GM19438 (cell line): ENCODE measurements around the gene UBTD2.
"Not testable (repeated sequence)": the region's sequence is repeated elsewhere in the genome, so short reads cannot be mapped to it uniquely, and the experiment has no call there.

ENCODE experiments used
- ATAC-seq: cut with Tn5 transposase; IDR thresholded peaks from one replicate; pipeline ENCODE4 v1.9.1; 2021; ENCODE audit warnings: low read depth; ENCODE audit not compliant: unreplicated experiment

Gene UBTD2

GRCh38 chr5:172293745-172294342 lies 10.3 kb upstream of the UBTD2 start:
- ATAC-seq: no peak

GRCh38 chr5:172293054-172293744 lies 9.6 kb upstream of the UBTD2 start:
- ATAC-seq: no peak

- not testable (repeated sequence) for ATAC-seq
These were observed 8.3 kb upstream of the UBTD2 start for GRCh38 chr5:172291837-172292236.

- no peak for ATAC-seq
These were observed 4.9 kb upstream of the UBTD2 start for GRCh38 chr5:172288465-172288864.

GRCh38 chr5:172287140-172287539 lies 3.6 kb upstream of the UBTD2 start:
- not testable (repeated sequence) for ATAC-seq

- no peak for ATAC-seq
These were observed 1.9 kb upstream of the UBTD2 start for GRCh38 chr5:172285226-172286143.

GRCh38 chr5:172284611-172284980 lies 1.0 kb upstream of the UBTD2 start:
- ATAC-seq: no peak

- ATAC-seq: peak; percentile 79
These were observed 472 bp upstream of the UBTD2 start for GRCh38 chr5:172283862-172284610.

- ATAC-seq: no peak
These were observed 1.1 kb downstream of the UBTD2 start for GRCh38 chr5:172282272-172283019.

- ATAC-seq: no peak
These were observed 2.2 kb downstream of the UBTD2 start for GRCh38 chr5:172281346-172281745.

- no peak for ATAC-seq
These were observed 2.6 kb downstream of the UBTD2 start for GRCh38 chr5:172280929-172281328.

- ATAC-seq: no peak
These were observed 3.2 kb downstream of the UBTD2 start for GRCh38 chr5:172280317-172280716.

- ATAC-seq: no peak
These were observed 5.2 kb downstream of the UBTD2 start for GRCh38 chr5:172278356-172278755.

GRCh38 chr5:172276214-172276613 lies 7.3 kb downstream of the UBTD2 start:
- no peak for ATAC-seq

GRCh38 chr5:172274951-172275753 lies 8.4 kb downstream of the UBTD2 start:
- ATAC-seq: no peak

- no peak for ATAC-seq
These were observed 15.6 kb downstream of the UBTD2 start for GRCh38 chr5:172267943-172268342.

- ATAC-seq: no peak
These were observed 16.9 kb downstream of the UBTD2 start for GRCh38 chr5:172266676-172267092.

- ATAC-seq: no peak
These were observed 17.4 kb downstream of the UBTD2 start for GRCh38 chr5:172266071-172266675.
